SK-N-SH (cell line): ENCODE data around the gene CDH13. TPM values are rescaled to one million over a fixed set of nuclear protein-coding genes. Genes with fewer than 3 reads are reported as not detected.

Source experiments
- CTCF ChIA-PET: fragments of 300-600, 350-600 bp; formaldehyde crosslinking; extraction: SDS; loops from one replicate; lab custom pipeline; 2021; lab: Yijun Ruan, JAX
- POLR2A ChIA-PET: fragments of 350-600 bp; sonication (Branson Sonifier 250); formaldehyde crosslinking; extraction: SDS; loops from one replicate; lab custom pipeline; 2020; ENCODE audit warnings: antibody characterized with exemption, inconsistent platforms; lab: Yijun Ruan, JAX
- DNase-seq: peaks from one replicate; pipeline ENCODE4 v3.0.0; 2012
- H2AFZ ChIP-seq: fragments of 200-600 bp; sonication (generic); 2 replicates; pipeline ENCODE4 v1.8.1; 2016; ENCODE audit warnings: antibody characterized with exemption, mild to moderate bottlenecking, low read depth
- H3F3A ChIP-seq: fragments of 200-600 bp; sonication (generic); replicated peaks from 2 replicates; pipeline ENCODE3; 2016; ENCODE audit warnings: antibody characterized with exemption, mild to moderate bottlenecking; ENCODE audit not compliant: insufficient read depth
- H3K27ac ChIP-seq, 2 experiments: fragments of 200-500 bp in 1 of 2; fragments of 200-600 bp in 1 of 2; sonication (Bioruptor generic) in 1 of 2; sonication (generic), shearing (Covaris generic) in 1 of 2; 2 replicates each; pipeline versions ENCODE4 v1.5.1 to v1.6.1; 2014 to 2016; ENCODE audit warnings: low read depth in 2 of 2, inconsistent platforms in 1 of 2, low read length in 1 of 2, mild to moderate bottlenecking in 1 of 2, mixed read lengths in 1 of 2
- H3K27me3 ChIP-seq: fragments of 200-600 bp; sonication (generic), shearing (Covaris generic); 2 replicates; pipeline ENCODE4 v1.6.1; 2016; ENCODE audit warnings: mixed run types; ENCODE audit not compliant: insufficient read depth
- H3K36me3 ChIP-seq, 2 experiments: fragments of 200-500 bp in 1 of 2; fragments of 200-600 bp in 1 of 2; sonication (Bioruptor generic) in 1 of 2; sonication (generic) in 1 of 2; replicated peaks in 1 of 2; 2 replicates each; pipeline versions ENCODE3 to v1.5.1; 2014 to 2016; ENCODE audit warnings: low read length in 1 of 2, mild to moderate bottlenecking in 1 of 2; ENCODE audit not compliant: insufficient read depth in 2 of 2, control insufficient read depth in 1 of 2
- H3K4me1 ChIP-seq, 2 experiments: fragments of 200-500 bp in 1 of 2; fragments of 200-600 bp in 1 of 2; sonication (Bioruptor generic) in 1 of 2; sonication (generic), shearing (Covaris generic) in 1 of 2; 2 replicates each; pipeline versions ENCODE4 v1.5.1 to v1.6.1; 2014 to 2016; ENCODE audit warnings: low read depth in 1 of 2, low read length in 1 of 2, mixed run types in 1 of 2; ENCODE audit not compliant: insufficient read depth in 2 of 2, control insufficient read depth in 1 of 2
- H3K4me2 ChIP-seq: fragments of 200-600 bp; sonication (generic), shearing (Covaris generic); 2 replicates; pipeline ENCODE4 v1.6.1; 2017; ENCODE audit warnings: mixed run types
- H3K4me3 ChIP-seq, 2 experiments: fragments of 200-500 bp in 1 of 2; fragments of 200-600 bp in 1 of 2; sonication (Bioruptor generic) in 1 of 2; sonication (generic), shearing (Covaris generic) in 1 of 2; 2 replicates each; pipeline versions ENCODE4 v1.5.1 to v1.8.1; 2014 to 2016; ENCODE audit warnings: low read depth in 2 of 2, inconsistent platforms in 1 of 2, low read length in 1 of 2, mild to moderate bottlenecking in 1 of 2, mixed read lengths in 1 of 2, moderate library complexity in 1 of 2
- H3K79me2 ChIP-seq: fragments of 200-600 bp; sonication (generic); 2 replicates; pipeline ENCODE4 v1.8.1; 2017; ENCODE audit warnings: mild to moderate bottlenecking; ENCODE audit not compliant: insufficient read depth
- H3K9ac ChIP-seq: fragments of 200-600 bp; sonication (generic); 2 replicates; pipeline ENCODE4 v1.6.1; 2017; ENCODE audit warnings: mixed run types
- H3K9me2 ChIP-seq: fragments of 200-600 bp; sonication (generic); 2 replicates; pipeline ENCODE4 v1.6.1; 2017; ENCODE audit warnings: mixed run types
- H3K9me3 ChIP-seq: fragments of 200-600 bp; sonication (generic); 2 replicates; pipeline ENCODE4 v1.6.1; 2017; ENCODE audit warnings: mixed run types, mild to moderate bottlenecking, moderate library complexity
- H4K20me1 ChIP-seq: fragments of 200-600 bp; sonication (generic); 2 replicates; pipeline ENCODE4 v1.6.1; 2017; ENCODE audit warnings: mild to moderate bottlenecking, mixed run types; ENCODE audit not compliant: insufficient read depth
- CHD2 ChIP-seq: fragments of 150-350 bp; IDR thresholded peaks from 2 replicates; pipeline ENCODE4 v1.6.1; 2018; ENCODE audit warnings: low read length; ENCODE audit not compliant: partially characterized antibody
- EP300 ChIP-seq, 2 experiments: IDR thresholded peaks; 2 replicates each; pipeline versions ENCODE4 v1.4.0 to v1.6.1; 2012; ENCODE audit warnings: borderline replicate concordance in 1 of 2, low read depth in 1 of 2, low read length in 1 of 2
- FOXM1 ChIP-seq: IDR thresholded peaks from 2 replicates; pipeline ENCODE4 v1.4.0; 2012; ENCODE audit warnings: low read depth, mild to moderate bottlenecking
- GABPA ChIP-seq: IDR thresholded peaks from 2 replicates; pipeline ENCODE4 v1.4.0; 2012; ENCODE audit warnings: low read depth, mild to moderate bottlenecking
- GATA2 ChIP-seq: sonication (generic); formaldehyde crosslinking; IDR thresholded peaks from 2 replicates; pipeline ENCODE4 v1.5.0; 2020; ENCODE audit warnings: mild to moderate bottlenecking, missing genetic modification reagents
- MEF2A ChIP-seq: IDR thresholded peaks from 2 replicates; pipeline ENCODE4 v1.4.0; 2012; ENCODE audit warnings: low read depth, borderline replicate concordance
- NFIC ChIP-seq: IDR thresholded peaks from 2 replicates; pipeline ENCODE4 v1.4.0; 2012; ENCODE audit warnings: borderline replicate concordance
- POLR2AphosphoS5 ChIP-seq: IDR thresholded peaks from 2 replicates; pipeline ENCODE4 v1.6.1; 2012; ENCODE audit warnings: low read depth, low read length
- RAD21 ChIP-seq: IDR thresholded peaks from 2 replicates; pipeline ENCODE4 v1.6.1; 2012; ENCODE audit warnings: mild to moderate bottlenecking, low read length
- RCOR1 ChIP-seq: fragments of 150-350 bp; IDR thresholded peaks from 2 replicates; pipeline ENCODE4 v1.6.1; 2017; ENCODE audit warnings: antibody characterized with exemption, low read length
- RFX5 ChIP-seq: IDR thresholded peaks from 2 replicates; pipeline ENCODE4 v1.6.1; 2012; ENCODE audit warnings: mild to moderate bottlenecking, improper control_type of control experiment, low read length
- RXRA ChIP-seq: IDR thresholded peaks from 2 replicates; pipeline ENCODE4 v1.4.0; 2012; ENCODE audit warnings: low read depth, mild to moderate bottlenecking, borderline replicate concordance
- TAF1 ChIP-seq: IDR thresholded peaks from 2 replicates; pipeline ENCODE4 v1.6.1; 2012; ENCODE audit warnings: low read depth, mild to moderate bottlenecking, low read length, moderate library complexity, borderline replicate concordance
- TCF12 ChIP-seq: IDR thresholded peaks from 2 replicates; pipeline ENCODE4 v1.4.0; 2012
- YY1 ChIP-seq: IDR thresholded peaks from 2 replicates; pipeline ENCODE4 v1.4.0; 2012; ENCODE audit warnings: low read depth, mild to moderate bottlenecking
- WGBS: methylation state at CpG from one replicate; pipeline ENCODE4 v1.1.6; 2017; ENCODE audit warnings: low lambda C conversion rate; 5-methylcytosine and 5-hydroxymethylcytosine counted together
- polyA plus RNA-seq, 3 experiments: library from polyadenylated mRNA; depleted of rRNA; stranded (reverse); fragments of >200 nt; gene quantifications; 2 replicates each; pipeline ENCODE4 v1.2.3, GENCODE V29; 2012
- TF ChIP-seq, protein P1 (sequence below): fragments of 200-600 bp; sonication (generic); IDR thresholded peaks from 2 replicates; pipeline ENCODE4 v1.6.1; 2017; ENCODE audit warnings: antibody characterized with exemption, mild to moderate bottlenecking, moderate library complexity
- TF ChIP-seq, protein P2 (sequence below): IDR thresholded peaks from 2 replicates; pipeline ENCODE4 v1.6.1; 2012; ENCODE audit warnings: mild to moderate bottlenecking, low read depth, low read length, moderate library complexity
- TF ChIP-seq, protein P3 (sequence below): fragments of 150-350 bp; IDR thresholded peaks from 2 replicates; pipeline ENCODE4 v1.6.1; 2017; ENCODE audit warnings: antibody characterized with exemption, low read length, low read depth, borderline replicate concordance

Gene CDH13
- polyA plus RNA-seq, 1 of the 3 experiments (the other 2 are of a cell fraction) = 93.0 TPM

DNA sequence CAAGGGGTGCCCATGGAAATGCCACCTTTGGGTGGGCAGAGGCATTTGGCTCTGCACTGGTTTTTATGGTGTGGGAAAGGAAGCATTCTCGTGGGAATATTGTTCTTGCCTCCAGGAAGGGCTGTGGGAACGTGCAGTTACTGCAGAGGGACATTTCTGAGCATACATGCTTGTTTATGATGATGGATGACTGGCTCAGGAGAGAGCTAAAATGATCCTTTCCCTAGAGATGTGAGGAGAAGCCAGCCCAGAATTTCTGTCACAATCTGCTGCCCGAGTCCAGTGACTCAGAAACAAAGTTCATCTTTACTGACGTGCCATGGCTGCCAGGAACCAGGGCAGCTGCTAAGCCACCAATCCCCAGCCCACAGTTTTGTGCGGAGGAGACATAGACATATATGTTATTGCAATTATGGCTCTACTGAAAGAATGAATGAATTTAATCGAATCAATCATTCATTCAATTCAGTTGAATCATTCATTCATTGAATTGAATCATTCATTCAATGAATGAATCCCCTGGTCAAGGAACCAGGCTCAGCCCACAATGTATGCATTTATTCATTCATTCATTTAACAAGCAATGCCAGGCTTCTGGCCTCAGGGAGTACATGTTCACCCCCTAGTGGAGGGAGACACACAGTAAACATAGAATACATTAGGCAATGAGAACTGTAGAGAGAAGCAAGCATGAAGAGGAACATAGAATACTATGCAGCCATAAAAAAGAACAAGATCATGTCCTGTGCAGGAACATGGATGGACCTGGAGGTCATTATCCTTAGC lies 766.6 kb downstream of the CDH13 start:
- Histone ChIP-seq H3K9me2 (no peaks in the 10 kb centered on the region), H3K27ac (peak overlapping the region in 1 of 2 experiments; percentile 86; a peak in 2 of 4 replicates), H3K4me1 (no peaks in the 10 kb centered on the region; a peak in 2 of 4 replicates), H3K9me3 (no peaks in the 10 kb centered on the region), H4K20me1 (no peaks in the 10 kb centered on the region), H3K4me2 (no peak overlapping the region), H2AFZ (no peak overlapping the region), H3K79me2 (no peaks in the 10 kb centered on the region), H3K9ac (peak overlapping the region; percentile 27; the same call in 1 of the 2 replicates), H3F3A (no peaks in the 10 kb centered on the region), H3K36me3 (no peaks in the 10 kb centered on the region), H3K27me3 (no peaks in the 10 kb centered on the region), H3K4me3 (no peak overlapping the region)
- ChIA-PET CTCF (no interaction called here), POLR2A (no interaction called here)
- TF ChIP-seq TAF1 = no peak
- no peak for TF ChIP-seq MEF2A
- TF ChIP-seq FOXM1 = no peak
- no peak for TF ChIP-seq EP300 (IDR thresholded peaks at IDR 0.05; ENCODE audit: borderline replicate concordance in 1 of 2, low read depth in 1 of 2, low read length in 1 of 2)
- TF ChIP-seq, protein P1, sequence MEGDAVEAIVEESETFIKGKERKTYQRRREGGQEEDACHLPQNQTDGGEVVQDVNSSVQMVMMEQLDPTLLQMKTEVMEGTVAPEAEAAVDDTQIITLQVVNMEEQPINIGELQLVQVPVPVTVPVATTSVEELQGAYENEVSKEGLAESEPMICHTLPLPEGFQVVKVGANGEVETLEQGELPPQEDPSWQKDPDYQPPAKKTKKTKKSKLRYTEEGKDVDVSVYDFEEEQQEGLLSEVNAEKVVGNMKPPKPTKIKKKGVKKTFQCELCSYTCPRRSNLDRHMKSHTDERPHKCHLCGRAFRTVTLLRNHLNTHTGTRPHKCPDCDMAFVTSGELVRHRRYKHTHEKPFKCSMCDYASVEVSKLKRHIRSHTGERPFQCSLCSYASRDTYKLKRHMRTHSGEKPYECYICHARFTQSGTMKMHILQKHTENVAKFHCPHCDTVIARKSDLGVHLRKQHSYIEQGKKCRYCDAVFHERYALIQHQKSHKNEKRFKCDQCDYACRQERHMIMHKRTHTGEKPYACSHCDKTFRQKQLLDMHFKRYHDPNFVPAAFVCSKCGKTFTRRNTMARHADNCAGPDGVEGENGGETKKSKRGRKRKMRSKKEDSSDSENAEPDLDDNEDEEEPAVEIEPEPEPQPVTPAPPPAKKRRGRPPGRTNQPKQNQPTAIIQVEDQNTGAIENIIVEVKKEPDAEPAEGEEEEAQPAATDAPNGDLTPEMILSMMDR = peak; percentile 50
- TF ChIP-seq RAD21 = 0 out of 2 replicates have a peak, but pooled peaks have one; percentile 21
- no peak for TF ChIP-seq YY1
- no peak for TF ChIP-seq GATA2
- no peak for DNase-seq
- 26% methylated on average over 5 of the region's 6 CpGs for whole genome bisulfite sequencing

DNA sequence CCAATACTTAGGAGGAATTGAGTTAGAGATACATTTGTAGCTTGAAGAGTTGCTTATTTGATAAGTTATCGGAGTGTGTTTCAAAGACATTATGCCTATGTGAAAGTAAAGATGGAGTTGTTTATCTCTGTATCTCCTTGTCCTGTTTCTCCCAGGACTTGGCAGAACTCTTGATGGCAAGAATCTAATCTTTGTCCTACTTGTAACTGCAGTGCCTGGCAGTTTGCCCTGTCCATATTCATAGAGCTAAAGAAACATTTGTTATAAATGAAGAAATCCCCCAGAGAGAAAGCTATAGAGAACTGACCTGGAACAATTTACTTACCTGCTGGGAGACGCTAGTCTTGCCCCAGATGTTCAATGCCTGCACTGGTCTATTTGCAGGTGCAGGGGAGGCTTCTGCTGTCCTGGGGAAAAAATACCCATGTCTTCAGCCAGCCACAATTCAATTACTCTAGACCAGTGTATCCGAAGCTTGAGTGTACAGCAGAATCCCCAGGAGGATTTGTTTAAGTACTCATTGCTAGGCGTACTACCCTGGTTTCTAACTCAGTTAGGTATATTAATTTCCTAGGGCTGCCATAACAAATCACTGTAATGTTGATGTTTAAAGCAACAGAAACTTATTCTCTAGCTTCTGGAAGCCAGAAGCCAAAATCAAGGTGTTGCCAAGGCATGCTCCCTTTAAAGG lies 771.0 kb downstream of the CDH13 start:
- H3K9ac ChIP-seq = no peak overlapping the region
- peak overlapping the region; percentile 6; a peak in 2 of 4 replicates for H3K27ac ChIP-seq
- no peaks in the 10 kb centered on the region for H3K9me3 ChIP-seq
- no peak for DNase-seq
- POLR2A ChIA-PET = no interaction called here
- no peak overlapping the region for H3K4me3 ChIP-seq
- H3F3A ChIP-seq = peaks cover 8% of the 10 kb centered on the region
- no peaks in the 10 kb centered on the region for H3K4me1 ChIP-seq
- no peaks in the 10 kb centered on the region for H3K36me3 ChIP-seq
- no peaks in the 10 kb centered on the region for H3K9me2 ChIP-seq
- no peaks in the 10 kb centered on the region for H3K79me2 ChIP-seq
- H2AFZ ChIP-seq = no peak overlapping the region
- no peaks in the 10 kb centered on the region for H4K20me1 ChIP-seq
- no peaks in the 10 kb centered on the region for H3K27me3 ChIP-seq
- H3K4me2 ChIP-seq = no peak overlapping the region
- 18% methylated on average over 3 of the region's 4 CpGs for WGBS
- CTCF ChIA-PET = interaction anchor here (1.9 kb wide), 1 partner anchor 41 kb away, joined by 4 read pairs; no protein-coding TSS in a partner anchor
- TF ChIP-seq, protein P2, sequence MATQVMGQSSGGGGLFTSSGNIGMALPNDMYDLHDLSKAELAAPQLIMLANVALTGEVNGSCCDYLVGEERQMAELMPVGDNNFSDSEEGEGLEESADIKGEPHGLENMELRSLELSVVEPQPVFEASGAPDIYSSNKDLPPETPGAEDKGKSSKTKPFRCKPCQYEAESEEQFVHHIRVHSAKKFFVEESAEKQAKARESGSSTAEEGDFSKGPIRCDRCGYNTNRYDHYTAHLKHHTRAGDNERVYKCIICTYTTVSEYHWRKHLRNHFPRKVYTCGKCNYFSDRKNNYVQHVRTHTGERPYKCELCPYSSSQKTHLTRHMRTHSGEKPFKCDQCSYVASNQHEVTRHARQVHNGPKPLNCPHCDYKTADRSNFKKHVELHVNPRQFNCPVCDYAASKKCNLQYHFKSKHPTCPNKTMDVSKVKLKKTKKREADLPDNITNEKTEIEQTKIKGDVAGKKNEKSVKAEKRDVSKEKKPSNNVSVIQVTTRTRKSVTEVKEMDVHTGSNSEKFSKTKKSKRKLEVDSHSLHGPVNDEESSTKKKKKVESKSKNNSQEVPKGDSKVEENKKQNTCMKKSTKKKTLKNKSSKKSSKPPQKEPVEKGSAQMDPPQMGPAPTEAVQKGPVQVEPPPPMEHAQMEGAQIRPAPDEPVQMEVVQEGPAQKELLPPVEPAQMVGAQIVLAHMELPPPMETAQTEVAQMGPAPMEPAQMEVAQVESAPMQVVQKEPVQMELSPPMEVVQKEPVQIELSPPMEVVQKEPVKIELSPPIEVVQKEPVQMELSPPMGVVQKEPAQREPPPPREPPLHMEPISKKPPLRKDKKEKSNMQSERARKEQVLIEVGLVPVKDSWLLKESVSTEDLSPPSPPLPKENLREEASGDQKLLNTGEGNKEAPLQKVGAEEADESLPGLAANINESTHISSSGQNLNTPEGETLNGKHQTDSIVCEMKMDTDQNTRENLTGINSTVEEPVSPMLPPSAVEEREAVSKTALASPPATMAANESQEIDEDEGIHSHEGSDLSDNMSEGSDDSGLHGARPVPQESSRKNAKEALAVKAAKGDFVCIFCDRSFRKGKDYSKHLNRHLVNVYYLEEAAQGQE = no peak
- TF ChIP-seq, protein P1 = no peak
- TF ChIP-seq RCOR1 = no peak
- no peak for TF ChIP-seq TCF12
- no peak for TF ChIP-seq POLR2AphosphoS5
- TF ChIP-seq, protein P3, sequence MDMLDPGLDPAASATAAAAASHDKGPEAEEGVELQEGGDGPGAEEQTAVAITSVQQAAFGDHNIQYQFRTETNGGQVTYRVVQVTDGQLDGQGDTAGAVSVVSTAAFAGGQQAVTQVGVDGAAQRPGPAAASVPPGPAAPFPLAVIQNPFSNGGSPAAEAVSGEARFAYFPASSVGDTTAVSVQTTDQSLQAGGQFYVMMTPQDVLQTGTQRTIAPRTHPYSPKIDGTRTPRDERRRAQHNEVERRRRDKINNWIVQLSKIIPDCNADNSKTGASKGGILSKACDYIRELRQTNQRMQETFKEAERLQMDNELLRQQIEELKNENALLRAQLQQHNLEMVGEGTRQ = no peak
- TF ChIP-seq GABPA = no peak
- TF ChIP-seq RFX5 = no peak
- TF ChIP-seq RXRA = no peak
- TF ChIP-seq NFIC = no peak
- no peak for TF ChIP-seq CHD2
